Kidney epithelial cell (primary cell): Measurements from ENCODE around the gene OBSCN. TPM values are rescaled to one million over a fixed set of nuclear protein-coding genes. Genes with fewer than 3 reads are reported as not detected.

Experiments used
- DNase-seq: peaks from one replicate; pipeline ENCODE4 v3.0.0-alpha.2; 2010; ENCODE audit warnings: low read depth
- H3K27me3 ChIP-seq: 2 replicates; pipeline ENCODE4 v1.6.0; 2011; ENCODE audit warnings: low read length; ENCODE audit not compliant: control insufficient read depth, insufficient read depth
- H3K36me3 ChIP-seq: 2 replicates; pipeline ENCODE4 v1.5.1; 2011; ENCODE audit warnings: low read length; ENCODE audit not compliant: control insufficient read depth, insufficient read depth
- H3K4me3 ChIP-seq: 2 replicates; pipeline ENCODE4 v1.5.1; 2011; ENCODE audit warnings: low read depth, mild to moderate bottlenecking, control low read depth, low read length
- CTCF ChIP-seq: IDR thresholded peaks from 2 replicates; pipeline ENCODE4 v1.5.1; 2011; ENCODE audit warnings: mild to moderate bottlenecking, moderate library complexity, low read length, control low read depth, inconsistent platforms; ENCODE audit not compliant: insufficient read depth, poor library complexity, severe bottlenecking
- total RNA-seq: library from RNA; depleted of rRNA; stranded (reverse); fragments of >200 nt; gene quantifications from 2 replicates; pipeline ENCODE4 v1.2.3, GENCODE V29; 2015

The OBSCN gene
- total RNA-seq, 1 donor from 2014 or later: 13.5 TPM

DNA sequence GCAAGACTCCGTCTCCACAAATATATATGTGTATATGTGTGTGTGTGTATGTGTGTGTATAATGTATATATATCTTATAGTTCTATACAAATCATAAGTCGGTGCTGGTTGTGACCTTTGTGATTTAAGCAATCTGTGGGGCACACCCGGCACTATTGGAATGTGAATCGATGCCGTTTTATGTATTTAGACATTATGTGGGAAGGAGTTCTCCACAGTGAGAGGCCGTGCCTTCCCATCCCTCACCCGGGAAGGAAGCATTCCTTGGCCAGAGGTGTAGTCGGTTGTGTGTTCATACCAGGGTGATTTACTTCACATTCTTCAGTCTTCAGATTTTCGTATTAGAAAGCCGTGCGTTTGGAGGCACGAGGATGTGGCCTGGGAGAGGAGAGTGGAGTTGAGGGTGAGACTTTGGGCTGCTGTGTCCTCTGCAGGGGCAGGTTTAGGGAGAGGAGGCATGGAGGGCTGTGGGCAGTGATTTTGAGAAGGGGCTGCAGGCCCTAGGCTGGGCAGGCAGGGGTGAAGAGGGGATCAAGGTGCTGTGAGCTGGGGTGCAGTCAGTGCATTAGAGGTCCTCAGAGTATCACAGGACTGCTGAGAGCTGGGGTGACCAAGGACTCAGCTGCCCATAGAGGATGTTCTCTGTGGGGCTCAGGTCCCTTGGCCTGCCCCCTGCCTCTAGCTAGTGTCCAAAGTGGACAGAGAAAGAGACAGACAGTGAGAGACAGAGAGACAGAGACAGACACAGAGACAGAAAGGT, 141.0 kb downstream of the OBSCN start:
- DNase-seq: no peak
- no peak overlapping the region for H3K4me3 ChIP-seq
- TF ChIP-seq CTCF: no peak
- no peaks in the 10 kb centered on the region for H3K36me3 ChIP-seq
- H3K27me3 ChIP-seq: peaks cover 10% of the 10 kb centered on the region

DNA sequence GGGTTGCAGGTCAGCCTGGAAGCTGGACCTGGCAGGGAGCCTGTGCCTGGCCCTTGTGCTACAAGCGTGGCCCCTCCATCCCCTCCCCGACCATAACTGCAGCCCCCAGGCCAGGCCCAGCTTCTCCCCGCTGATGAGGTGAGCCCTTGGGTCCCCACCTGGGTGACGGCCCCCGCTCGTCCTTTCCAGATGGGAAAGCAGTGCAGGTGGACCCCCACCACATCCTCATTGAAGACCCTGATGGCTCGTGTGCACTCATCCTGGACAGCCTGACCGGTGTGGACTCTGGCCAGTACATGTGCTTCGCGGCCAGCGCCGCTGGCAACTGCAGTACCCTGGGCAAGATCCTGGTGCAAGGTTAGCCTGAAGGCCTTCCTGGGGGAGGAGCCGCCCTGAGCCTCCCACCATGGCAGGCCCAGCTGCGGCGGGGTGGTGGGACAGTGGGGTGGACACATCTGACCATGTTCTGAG, 141.9 kb downstream of the OBSCN start:
- H3K27me3 ChIP-seq: peaks cover 10% of the 10 kb centered on the region
- no peaks in the 10 kb centered on the region for H3K36me3 ChIP-seq
- DNase-seq: no peak
- no peak for TF ChIP-seq CTCF
- H3K4me3 ChIP-seq: no peak overlapping the region

DNA sequence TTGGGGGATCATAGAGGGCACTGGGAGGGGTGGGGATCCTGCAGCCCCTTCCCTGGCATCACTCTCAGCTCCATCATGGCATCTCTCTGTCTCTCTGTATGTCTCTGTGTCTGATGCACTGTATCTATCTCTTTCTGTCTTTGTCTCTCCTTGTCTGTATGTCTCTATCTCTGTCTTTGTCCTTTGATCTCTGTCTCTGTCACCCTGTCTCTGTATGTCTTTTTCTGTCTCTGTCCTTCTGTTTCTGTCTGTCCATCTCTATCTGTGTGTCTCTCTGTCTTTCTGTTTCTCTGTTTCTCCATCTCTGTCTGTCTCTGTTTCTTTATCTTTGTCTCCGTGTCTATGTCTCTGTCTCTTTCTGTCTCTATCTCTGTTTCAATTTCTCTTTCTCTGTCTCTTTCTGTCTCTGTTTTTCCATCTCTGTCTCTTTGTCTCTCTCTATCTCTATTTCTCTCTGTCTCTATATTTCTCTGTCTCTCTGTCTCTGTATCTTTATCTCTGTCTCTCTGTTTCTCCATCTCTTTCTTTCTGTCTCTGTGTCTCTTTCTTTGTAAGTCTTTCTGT, 142.4 kb downstream of the OBSCN start:
- Histone ChIP-seq H3K36me3 (no peaks in the 10 kb centered on the region), H3K27me3 (peaks cover 10% of the 10 kb centered on the region), H3K4me3 (no peak overlapping the region)
- DNase-seq: no peak
- no peak for TF ChIP-seq CTCF

DNA sequence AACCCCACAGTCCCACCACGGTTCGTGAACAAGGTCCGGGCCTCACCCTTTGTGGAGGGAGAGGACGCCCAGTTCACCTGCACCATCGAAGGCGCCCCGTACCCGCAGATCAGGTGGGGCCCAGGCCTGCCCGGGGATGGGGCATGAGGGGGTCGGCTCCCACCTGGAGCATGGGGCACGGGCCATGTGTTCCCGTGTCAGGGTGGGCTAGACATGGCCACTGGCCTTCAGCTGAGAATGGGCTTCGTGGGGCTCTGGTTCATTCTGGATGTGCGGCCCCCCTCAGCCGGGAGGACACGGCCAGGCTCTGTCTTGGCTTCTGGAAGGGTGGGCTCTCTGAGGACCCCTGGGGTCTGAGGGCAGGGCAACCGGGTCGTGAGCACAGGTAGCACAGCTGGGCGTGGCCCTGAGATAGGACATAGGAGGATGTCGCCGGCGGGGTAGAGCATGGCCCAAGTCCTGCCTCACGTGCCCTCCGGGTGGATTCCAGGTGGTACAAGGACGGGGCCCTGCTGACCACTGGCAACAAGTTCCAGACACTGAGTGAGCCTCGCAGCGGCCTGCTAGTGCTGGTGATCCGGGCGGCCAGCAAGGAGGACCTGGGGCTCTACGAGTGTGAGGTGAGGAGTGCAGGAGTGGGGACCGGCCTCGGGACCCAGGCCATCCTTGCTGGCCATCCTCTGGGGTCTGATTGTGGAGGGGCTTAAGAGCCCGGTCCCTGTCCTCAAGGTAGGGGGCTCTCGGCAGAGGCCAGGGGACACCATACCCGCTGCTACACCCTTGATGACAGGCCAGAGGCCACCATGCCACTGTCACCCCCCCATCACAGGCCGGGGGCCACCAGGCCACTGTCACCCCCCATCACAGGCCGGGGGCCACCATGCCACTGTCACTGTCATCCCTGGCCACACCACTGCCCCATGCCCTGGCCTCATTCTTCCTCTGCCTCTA, 143.3 kb downstream of the OBSCN start:
- H3K27me3 ChIP-seq: peaks cover 10% of the 10 kb centered on the region
- DNase-seq: no peak
- no peak overlapping the region for H3K4me3 ChIP-seq
- no peaks in the 10 kb centered on the region for H3K36me3 ChIP-seq
- no peak for TF ChIP-seq CTCF

DNA sequence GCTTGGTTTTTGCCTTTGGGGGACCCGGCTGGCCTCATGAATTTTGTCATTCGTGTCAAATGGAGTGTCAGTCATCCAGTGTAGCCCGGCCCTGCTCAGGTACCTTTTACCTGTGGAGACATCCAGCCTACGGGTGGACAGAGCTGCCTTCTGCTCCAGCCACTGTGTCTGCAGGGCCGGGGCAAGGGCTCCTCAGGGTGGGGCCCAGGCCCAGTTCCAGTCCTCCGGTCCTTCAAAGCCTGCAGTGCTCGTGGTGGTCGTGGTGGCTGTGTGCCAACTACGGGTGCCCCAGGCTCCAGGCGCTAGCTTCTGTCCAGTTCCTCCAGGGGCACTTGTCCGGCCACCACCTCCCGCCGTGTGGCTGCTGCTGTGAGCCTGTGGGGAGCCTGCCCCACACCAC, 144.0 kb downstream of the OBSCN start:
- TF ChIP-seq CTCF: no peak

More for the DNA sequence above, 144.0 kb downstream of the OBSCN start:
- H3K27me3 ChIP-seq: peaks cover 5% of the 10 kb centered on the region
- H3K36me3 ChIP-seq: no peaks in the 10 kb centered on the region
- no peak overlapping the region for H3K4me3 ChIP-seq
- no peak for DNase-seq
